TTC549 (cell line): ENCODE measurements around the gene UBR3.
"Not testable (repeated sequence)": the region's sequence is repeated elsewhere in the genome, so short reads cannot be mapped to it uniquely, and the experiment has no call there.

Experiments
- FAIRE-seq: peaks from 2 replicates; lab custom pipeline; 2012; peaks lifted over from hg19 to GRCh38; lab: Jason Lieb, UNC

The UBR3 gene

DNA sequence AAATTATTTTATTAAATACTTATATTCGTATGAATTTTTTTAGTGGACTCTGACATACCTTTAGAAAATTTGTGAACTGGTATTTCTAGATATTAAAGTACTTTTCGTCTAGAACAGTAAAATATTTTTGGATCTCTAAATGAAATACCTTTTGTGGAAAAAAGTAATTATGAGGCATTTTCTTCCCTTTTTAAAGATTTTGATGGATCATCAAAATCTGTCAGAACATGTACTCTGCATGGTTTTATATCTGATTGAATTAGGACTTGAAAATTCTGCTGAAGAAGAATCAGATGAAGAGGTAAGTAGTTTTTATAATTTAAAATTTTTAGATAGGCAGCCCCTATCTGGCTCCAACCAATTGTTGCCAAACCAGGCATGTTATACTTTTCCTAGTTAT lies 118.8 kb downstream of the UBR3 start:
- FAIRE-seq, result no peak

DNA sequence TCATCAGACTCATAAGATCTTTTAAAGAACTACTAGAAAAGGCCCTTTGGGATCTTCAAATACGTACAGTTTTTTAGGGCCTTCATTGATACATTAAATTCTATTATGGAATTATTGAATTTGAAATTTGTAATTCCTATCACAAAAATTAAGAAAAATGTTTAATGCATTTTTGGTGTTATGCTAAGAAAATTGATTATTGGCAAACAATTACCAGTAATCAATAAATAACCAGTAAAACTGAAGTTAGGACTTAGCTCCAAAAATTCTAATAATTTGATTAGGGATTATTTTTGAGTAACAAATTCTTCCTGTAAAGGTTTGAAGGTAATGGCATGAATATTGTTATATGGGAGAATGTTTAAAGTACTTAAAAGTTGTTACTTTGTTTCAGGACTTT lies 119.3 kb downstream of the UBR3 start:
- FAIRE-seq, result peak; percentile 17

DNA sequence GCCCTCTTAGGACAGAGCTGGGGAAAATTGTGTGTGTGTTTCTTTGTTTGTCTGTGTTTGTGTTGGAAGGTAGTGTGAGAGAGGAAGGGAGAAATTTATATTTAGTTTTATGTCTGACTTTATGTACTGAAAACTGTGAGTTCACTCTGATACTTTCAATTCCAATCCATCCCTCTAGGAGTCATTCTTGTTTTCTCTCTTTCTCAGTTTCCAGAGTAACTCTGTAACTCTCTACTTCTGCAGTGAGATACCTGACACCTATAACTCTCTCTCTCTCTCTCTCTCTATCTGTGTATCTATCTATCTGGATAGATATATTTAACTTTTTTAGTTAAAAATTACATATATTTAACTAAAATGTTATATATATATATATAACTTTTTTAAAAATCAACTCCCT lies 128.7 kb downstream of the UBR3 start:
- no peak for FAIRE-seq

DNA sequence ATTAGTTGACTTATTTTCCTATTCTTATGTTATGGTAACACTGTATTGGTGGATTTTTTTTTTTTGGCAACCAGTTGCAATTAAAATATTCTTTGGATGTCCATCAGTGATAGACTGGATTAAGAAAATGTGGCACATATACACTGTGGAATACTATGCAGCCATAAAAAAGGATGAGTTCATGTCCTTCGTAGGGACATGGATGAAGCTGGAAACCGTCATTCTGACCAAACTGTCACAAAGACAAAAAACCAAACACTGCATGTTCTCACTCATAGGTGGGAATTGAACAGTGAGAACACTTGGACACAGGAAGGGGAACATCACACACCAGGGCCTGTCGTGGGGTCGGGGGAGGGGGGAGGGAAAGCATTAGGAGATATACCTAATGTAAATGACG lies 130.0 kb downstream of the UBR3 start:
- not testable (repeated sequence) for FAIRE-seq

DNA sequence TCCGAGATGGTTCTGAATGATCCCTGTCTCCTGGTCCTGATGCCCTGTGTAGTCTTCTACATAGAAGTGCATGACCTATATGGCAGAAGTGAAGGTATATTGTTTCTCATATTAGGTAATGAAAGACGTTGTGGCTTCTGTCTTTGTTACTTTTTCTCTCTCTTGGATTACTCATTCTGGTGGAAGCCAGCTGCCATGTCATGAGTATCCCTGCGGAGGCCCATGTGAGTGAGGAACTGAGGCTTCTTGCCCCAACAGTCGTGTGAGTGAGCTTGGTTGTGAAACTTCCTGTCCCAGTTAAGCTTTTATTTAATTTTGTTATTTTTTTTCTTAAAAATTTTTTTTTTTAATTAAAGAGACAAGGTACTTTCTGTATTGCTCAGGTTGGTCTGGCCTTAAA lies 134.7 kb downstream of the UBR3 start:
- no peak for FAIRE-seq

DNA sequence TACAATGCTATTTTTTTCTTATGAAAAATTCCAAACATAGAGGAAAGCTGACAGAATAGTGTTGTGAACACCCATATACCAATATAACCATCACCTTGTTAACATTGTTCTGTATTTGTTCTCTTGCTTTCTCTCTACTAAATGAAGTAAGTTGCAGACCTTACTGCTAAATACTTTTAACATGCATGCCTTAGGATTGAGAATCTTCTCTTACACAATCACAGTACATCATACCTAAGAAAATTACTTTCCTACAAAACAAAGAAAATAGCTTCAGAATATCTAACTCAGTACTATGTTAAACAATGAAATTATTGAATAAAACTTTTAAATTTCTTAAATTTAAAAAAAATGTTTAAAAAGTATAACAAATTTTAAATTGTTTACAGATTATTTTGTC lies 136.5 kb downstream of the UBR3 start:
- FAIRE-seq, result peak; percentile 73

DNA sequence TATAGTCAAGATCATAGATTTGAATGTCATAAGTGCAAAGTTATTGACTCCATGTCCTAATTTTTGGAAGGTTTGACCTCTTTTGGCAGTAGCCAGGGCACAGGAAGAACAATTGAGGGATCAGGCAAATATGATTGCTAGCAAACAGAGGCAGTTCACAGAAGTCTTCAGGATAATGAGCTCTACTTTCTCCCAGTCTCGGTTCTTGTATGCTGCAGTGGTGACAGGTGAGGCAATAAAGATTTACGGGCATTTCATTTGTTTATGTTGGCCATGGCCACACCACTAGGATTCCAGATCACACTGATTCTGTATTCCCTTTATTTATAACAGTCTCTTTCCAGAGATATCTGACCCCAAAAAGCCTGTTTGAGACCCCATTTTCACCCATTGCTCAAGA lies 137.5 kb downstream of the UBR3 start:
- FAIRE-seq, result no peak

DNA sequence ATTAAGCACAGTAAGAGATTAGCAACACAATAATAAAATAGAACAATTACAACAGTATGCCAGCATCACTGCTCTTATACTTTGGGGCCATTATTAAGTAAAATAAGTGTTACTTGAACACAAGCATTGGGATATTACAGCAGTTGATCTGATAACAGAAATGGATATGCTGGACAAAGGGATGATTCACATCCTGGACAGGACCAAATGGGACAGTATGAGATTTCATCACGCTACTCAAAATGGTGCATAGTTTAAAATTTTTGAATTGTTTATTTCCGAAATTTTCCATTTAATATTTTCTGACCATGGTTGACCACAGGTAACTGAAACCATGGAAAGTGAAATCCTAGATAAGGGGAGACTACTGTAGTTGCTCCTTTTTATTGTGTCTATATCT lies 138.2 kb downstream of the UBR3 start:
- no peak for FAIRE-seq

DNA sequence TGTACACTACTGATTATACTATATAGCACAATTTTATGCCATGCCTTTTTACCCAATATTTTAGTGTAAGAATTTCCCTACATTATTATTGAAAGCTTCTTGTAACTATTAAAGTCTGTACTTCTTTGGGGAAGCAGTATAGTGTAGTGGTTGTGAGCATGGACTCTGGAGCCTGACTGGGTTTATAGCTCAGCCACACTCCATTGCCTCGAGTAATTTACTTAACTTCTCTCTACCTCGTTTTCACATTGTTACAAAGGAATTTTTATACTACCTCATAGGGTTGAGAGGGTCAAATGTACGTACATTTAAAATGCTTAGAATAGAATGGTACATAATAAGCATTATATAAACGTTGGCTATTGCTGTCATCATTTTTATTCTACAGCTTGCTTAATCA lies 139.2 kb downstream of the UBR3 start:
- no peak for FAIRE-seq

DNA sequence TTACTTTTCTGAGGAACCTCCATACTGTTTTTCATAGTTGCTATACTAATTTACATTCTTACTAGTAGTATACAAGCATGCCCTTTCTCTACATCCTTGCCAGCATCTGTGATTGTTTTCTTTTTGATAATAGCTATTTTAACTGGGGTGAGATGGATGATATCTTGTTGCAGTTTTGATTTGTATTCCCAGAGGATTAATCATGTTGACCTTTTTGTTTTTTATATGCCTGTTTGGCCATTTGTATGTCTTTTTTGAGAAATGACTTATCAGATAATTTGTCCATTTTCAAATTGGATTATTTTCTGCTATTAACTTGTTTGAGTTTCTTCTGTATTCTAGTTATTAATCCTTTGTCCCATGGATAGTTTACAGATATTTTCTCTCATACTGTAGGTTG lies 141.5 kb downstream of the UBR3 start:
- no peak for FAIRE-seq

DNA sequence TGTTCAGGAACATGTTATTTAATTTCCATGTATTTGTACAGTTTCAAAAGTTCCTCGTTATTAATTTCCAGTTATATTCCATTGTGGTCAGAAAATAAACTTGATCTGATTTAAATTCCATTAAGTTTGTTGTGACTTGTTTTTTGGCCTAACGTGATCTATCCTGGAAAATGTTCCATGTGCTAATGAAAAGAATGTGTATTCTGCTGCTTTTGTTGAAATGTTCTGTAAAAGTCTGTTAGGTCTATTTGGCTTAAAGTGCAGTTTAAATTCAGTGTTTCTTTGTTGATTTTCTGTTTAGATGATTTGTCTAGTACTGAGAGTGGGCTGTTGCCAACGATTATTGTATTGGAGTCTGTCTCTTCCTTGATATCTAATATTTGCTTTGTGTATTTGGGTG lies 148.0 kb downstream of the UBR3 start:
- no peak for FAIRE-seq

DNA sequence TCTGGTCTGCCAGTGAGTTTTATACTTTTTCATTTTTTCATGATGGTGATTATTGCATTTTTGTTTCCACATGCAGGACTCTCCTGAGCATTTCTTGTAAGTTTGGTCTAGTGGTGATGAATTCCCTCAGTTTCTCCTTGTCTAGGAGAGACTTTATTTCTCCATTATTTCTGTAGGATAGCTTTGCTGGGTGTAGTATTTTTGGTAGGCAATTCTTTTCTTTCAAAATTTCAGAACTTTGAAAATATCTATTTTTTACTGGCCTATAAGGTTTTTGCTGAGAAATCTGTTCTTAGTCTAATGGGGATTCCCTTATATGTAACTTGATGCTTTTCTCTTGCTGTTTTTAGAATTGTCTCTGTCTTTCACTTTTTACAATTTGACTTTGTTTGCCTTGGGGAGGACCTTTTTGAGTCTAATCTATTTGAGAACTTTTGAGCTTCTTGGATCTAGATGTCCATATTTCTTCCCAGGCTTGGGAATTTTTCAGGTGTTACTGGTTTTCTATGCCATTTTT lies 149.1 kb downstream of the UBR3 start:
- no peak for FAIRE-seq

DNA sequence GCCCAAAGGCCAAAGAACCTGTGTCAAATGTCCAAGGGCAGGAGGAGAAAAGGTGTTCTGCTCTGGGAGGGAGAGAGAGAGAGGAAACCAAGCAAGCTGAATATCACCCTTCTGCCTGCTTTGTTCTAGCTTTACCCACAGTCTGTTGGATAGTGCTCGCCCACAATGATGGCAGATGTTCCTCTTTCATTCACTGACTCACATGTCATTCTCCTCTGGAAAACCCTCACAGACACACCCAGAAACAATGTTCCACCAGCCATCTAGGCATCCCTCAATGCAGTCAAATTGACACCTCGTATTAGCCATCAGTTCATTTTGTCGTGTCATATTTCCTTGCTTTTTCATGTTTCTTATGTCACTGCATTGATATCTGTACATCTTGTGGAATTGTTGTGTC lies 150.3 kb downstream of the UBR3 start:
- no peak for FAIRE-seq

DNA sequence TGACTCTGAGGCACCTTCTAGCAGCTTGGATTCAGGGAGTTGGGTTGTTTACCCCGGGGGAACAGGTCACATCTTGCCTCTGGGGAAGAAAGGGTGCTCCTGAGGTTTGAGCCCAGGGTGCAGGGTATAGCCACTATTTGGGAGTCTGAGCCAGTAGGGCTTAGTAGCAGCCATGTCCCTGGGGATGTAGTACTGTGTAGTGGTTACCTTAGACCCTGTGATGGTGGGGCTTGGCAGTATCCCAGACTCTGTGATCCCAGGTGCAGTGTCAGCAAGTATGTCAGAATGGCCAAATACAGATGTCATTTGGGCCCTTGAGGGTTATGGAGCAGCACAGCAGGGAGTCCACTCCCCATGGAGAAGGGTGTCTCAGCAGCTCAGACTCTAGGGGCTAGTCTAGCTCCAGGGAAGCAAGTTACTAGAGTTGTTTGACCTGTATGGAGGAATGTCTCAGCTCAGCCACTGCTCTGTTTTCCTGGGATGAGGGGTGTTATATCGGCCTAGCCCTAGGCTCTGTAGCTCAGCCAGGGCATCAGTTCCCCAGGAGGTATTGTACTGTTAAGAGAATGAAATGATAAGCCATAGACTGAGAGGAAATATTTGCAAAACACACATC lies 151.3 kb downstream of the UBR3 start:
- no peak for FAIRE-seq

DNA sequence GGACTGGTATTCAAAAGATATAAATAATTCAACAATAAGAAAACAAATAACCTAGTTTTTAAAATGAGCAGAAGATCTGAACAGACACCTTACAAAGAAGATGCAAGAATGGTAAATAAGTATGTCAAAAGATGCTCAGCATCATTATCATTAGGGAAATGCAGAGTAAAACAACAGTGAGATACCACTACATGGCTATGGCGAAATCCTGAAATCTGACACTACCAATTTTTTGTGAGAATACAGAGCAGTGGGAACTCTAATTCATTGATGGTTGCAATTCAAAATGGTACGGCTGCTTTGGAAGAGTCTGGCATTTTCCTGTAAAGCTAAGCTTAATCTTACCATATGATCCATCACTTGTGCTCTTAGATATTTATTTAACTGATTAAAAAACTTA lies 151.8 kb downstream of the UBR3 start:
- FAIRE-seq, result no peak

DNA sequence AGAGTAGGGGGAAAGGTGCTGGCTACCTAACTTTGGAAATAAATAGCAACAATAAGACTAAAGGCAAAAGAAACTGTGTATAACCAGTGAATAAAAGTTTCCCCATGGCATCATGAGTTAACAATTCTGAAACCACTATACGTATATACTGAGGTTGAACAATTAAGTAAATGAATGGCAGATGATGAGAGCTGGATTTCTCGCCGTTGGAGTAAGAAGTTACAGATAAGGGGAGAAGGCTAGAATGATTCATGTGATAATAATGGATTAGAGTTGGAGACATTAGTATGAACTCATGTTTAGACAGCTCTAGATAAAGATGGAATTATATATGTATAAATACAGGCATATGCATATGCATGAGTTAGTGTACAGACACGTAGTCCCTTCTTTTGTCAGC lies 152.7 kb downstream of the UBR3 start:
- FAIRE-seq, result no peak

DNA sequence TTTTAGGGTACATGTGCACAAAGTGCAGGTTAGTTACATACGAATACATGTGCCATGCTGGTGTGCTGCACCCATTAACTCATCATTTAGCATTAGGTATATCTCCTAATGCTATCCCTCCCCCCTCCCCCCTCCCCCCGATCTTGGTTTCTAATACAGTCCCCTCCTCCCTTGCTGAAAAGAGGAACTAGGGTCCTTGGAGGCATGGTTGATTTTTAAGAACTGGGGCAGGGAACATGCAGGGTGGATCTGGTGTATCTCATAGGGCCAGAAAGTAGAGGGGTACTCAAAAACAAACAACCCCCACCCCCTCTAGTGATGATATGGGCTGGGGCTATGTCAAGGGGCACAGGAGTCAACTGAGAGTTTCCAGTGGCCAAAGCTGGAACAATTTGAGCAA lies 153.4 kb downstream of the UBR3 start:
- FAIRE-seq, result no peak

DNA sequence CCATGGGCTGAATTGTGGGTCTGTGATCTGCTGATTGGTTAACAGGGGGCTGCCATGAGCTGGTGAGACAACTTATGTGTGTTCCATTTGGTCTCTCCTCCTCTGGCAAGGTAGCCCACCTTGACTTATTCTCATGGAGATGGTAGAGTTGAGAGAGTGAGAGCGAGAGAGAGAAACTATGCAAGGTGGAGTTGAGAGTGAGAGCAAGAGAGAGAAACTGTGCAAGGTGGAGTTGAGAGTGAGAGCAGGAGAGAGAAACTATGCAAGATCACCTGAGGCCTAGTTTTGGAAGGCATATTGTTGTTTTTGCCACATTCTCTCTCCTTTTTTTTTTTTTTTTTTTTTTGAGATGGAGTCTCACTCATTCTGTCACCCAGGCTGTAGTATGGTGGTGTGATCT lies 155.7 kb downstream of the UBR3 start:
- FAIRE-seq, result no peak

DNA sequence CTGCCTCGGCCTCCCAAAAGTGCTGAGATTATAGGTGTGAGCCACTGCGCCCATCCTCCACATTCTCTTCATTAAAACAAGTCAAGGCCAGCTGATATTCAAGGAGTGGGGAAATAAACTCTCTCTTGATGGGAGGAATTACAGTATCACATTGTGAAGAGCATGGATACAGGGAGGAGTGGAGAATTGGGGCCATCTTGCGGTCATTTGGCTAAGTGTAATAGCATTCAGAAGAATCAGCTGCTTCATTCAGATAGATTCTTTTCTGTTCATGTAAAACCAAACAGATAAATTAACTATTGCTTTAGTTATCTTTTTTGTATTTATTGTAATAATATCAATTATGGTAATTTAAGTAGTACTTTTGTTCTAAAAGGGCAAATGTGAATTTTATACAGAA lies 156.3 kb downstream of the UBR3 start:
- peak; percentile 88 for FAIRE-seq

DNA sequence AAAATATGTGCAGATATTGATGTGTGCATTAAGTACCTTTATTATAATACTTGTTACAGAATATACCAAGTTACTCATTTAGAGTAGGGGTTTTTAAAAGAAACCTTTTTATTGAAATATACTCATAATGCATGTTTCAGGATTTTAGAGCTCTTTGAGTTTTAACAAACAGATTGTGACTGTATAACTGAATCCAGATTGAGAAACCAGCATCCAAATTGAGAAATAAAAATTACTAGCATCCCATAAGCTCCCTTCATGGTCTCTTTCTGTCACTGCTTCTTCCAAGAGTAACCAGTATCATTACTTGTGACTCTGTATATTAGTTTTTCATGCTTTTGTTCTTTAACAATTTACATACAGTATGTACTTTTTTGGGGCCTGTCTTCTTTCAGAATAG lies 156.9 kb downstream of the UBR3 start:
- no peak for FAIRE-seq

DNA sequence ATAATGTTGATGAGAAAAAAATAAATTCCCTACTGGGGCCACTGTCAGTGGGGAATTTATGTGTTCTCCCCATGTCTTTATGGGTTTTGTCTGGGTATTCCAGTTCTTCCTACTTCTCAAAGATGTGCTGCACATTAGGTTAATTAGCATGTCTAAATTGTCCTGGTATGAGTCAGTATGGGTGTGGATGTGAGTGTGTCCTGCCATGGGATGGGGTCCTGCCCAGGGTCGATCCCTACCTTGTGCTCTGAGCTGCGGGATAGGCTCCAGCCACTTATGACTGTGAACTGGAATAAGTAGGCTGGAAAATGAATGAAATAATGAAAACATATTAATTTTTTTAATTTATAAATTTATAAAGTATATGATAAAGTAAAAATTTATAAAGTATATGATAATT lies 167.5 kb downstream of the UBR3 start:
- FAIRE-seq, result no peak

DNA sequence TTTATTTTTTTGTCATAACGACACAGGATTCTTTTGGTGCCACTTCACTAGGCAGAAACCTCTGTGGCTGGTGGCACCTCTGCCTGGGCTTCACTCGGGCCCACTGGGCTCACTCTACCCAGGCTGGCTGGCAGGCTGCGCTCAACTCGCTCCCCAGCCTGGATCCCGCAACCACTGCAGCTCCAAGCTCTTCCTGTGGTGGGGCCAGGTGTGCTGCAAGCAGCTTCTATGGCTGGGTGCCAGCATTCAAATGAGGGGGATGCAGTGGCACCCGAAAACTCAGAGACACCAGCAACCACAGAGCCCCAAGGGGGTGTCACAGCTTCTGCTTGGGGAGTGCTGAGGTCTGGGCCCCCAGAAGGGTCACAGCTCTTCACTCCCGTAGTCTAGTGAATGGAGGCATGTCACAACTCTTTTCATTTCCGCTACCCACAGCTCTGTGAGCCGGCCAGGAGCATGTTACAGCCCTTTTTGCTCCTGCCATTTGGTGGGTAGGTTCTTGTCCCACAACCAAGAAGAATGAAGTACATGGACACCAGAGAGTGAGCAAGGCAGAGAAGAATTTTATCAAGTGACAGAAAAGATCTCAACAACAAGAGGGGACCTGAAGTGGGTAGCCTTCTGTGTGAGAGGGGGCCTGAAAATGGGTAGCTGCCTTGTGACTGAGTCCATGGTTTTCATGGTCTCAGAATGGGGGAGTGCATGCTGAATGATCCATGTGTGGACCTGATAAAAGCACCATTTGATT lies 170.1 kb downstream of the UBR3 start:
- no peak for FAIRE-seq

DNA sequence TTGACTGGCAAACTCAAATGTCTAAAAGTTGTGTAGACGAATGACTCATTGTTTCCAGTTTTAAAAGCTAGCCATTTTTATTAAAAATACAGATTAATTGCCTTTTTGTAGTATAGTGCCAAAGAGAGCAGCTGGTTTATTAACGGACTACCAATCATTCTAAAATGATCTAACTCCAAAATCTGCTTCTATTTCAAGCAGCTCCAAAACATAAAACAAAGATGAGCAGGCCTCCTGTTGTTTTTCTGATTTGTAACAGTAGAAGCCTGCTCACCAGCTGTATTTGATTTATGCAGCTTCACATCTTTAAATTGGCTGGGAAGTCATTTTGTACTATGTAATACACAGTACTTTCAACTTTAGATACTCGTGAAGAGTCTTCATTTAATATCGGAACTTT lies 171.8 kb downstream of the UBR3 start:
- FAIRE-seq, result no peak

DNA sequence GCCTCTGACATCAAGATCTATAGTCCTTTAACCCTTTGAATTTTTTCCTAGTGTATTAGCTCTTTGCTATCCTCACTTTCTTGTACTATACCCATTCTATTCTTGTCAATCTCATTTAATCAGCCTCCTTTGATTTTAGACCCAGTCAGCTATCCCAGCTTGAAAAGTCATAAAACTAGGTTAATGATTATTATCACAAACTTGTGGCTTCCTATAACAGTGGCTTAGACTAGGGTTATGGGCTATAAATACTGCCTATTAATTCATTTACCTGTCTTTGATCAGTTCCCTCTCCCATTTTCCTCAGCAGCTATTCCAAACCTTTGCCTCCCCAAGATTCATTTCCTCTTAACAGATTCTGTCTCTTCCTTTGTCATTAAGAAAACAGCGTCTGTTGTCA lies 174.8 kb downstream of the UBR3 start:
- FAIRE-seq, result no peak
